ENCODE data around the gene FOXK1.

GRCh38 chr7:4818000-4818794 is 136.1 kb downstream of the FOXK1 start:
- no peak for TF ChIP-seq CTCF (IDR thresholded peaks at IDR 0.05)
- no peak for TF ChIP-seq ZFX (IDR thresholded peaks at IDR 0.05; ENCODE audit: borderline replicate concordance)

Measured in 22Rv1 (cell line).